Measurements from ENCODE around the gene FRMD8. TPM values are rescaled to one million over a fixed set of nuclear protein-coding genes. Genes with fewer than 3 reads are reported as not detected.

The FRMD8 gene
- total and polyA plus RNA-seq, 9 of the 15 experiments (the other 6 are each of a cell fraction or from before 2014, with no cell fraction given) = 4.5 to 54.5 (median 15.8) TPM

DNA sequence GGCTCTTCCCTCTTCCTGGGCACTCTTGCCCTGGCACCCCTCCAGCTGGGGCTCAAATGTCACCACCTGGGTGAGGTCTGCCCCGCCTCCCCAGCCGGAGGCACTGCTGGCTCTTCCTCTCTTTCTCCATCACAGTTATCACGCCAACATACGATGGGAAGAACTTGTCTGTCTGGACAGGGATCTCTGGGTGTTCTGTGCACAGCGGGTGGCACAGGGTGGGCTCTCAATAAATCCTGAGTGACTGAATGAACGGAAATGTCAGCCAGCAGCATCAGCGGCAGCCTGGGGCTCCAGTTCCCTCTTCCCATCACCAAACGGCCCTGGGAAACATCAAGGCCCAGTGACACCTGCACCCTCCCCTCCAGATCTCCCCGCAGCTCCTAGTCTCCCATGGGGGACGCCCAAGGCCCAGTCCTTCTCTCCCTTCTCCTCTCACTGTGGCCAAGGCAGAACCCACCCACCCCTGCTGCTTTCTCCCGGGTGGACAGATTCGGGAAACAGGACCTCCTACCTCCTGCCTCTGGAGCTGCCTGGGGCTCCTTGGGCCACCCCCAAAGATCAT is 3.6 kb upstream of the FRMD8 start (continued):
- TF ChIP-seq SNAPC5 (CRISPR knock-in tag; IDR thresholded peaks at IDR 0.05) = no peak
- no peak for TF ChIP-seq ZNF41 (CRISPR knock-in tag; conservative IDR thresholded peaks at IDR 0.05)
- no peak for TF ChIP-seq ZBTB33 (CRISPR knock-in tag; IDR thresholded peaks at IDR 0.05)
- peak; percentile 17 for TF ChIP-seq TAL1 (IDR thresholded peaks at IDR 0.05)
- TF ChIP-seq ELF4 (CRISPR knock-in tag; IDR thresholded peaks at IDR 0.05) = no peak
- peak; percentile 51 for TF ChIP-seq ARHGAP35 (IDR thresholded peaks at IDR 0.05; ENCODE audit: partially characterized antibody)

DNA sequence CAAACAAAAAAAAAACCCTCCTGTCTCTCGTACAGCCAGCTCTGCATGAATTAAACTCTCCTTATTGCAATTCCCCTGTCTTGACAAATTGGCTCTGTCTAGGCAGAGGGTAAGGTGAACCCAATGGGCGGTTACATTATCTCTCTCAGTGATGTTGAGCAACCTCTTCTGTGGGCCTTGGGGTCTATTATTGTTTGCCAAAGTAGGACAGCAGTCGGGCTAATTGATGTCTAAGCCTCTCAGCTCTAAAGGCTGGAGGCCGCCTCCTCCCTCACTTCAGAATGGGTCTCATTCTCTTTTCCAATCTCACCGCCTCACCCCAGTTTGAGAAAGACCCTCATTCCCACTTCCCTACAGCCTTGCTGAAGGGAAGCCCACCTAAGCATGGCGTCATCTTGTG is 2.7 kb upstream of the FRMD8 start:
- in situ Hi-C loops (cut with MboI) = no loop called here

More for the DNA sequence above, 2.7 kb upstream of the FRMD8 start:
- DNase-seq (ENCODE audit: extremely low read depth in 1 of 4, low spot score in 3 of 4) (no peak), FAIRE-seq (no peak), ATAC-seq (no peak)
- H3K4me3 ChIP-seq = no peak overlapping the region
- H3K4me1 ChIP-seq (replicated peaks in 1 of 2; ENCODE audit: control insufficient read depth in 2 of 2, insufficient read depth in 2 of 2, low read length in 2 of 2) = peaks cover 46 to 78% of the 10 kb centered on the region in 2 experiments
- no peaks in the 10 kb centered on the region for H3K27me3 ChIP-seq (ENCODE audit: control insufficient read depth in 2 of 2, insufficient read depth in 2 of 2, low read length in 2 of 2)
- no peak overlapping the region for H3K4me2 ChIP-seq (ENCODE audit: insufficient read depth, low read length)
- WGBS (ENCODE audit: insufficient coverage, low coverage, missing lambda C conversion rate) = 82% methylated on average over 5 of the region's 6 CpGs
- ChIA-PET CTCF (ENCODE audit: low intra/inter-chr PET ratio) (no interaction called here), POLR2A (interaction anchor here (0.5 to 16.2 kb wide), 5 partner anchors 13 to 119 kb away, joined by 3 to 253 read pairs (median 5); partner anchors contain the start of genes MALAT1 and NEAT1)
- peaks cover 12% of the 10 kb centered on the region; the same call in 2 of the 3 replicates for H3K36me3 ChIP-seq (ENCODE audit: control insufficient read depth, insufficient read depth, low read length)
- H3K79me2 ChIP-seq (ENCODE audit: control insufficient read depth, insufficient read depth, low read length) = peaks cover 22% of the 10 kb centered on the region
- no peak overlapping the region for H3K27ac ChIP-seq (ENCODE audit: extremely low read depth, low read depth, low read length)
- TF ChIP-seq CBX2 (IDR thresholded peaks at IDR 0.05; ENCODE audit: insufficient read depth, low read length, poor library complexity, severe bottlenecking) (no peak), CEBPB (tag; IDR thresholded peaks at IDR 0.05) (0 out of 2 replicates have a peak, but pooled peaks have one; percentile 19)
- H3K9me1 ChIP-seq (ENCODE audit: control insufficient read depth, insufficient read depth, low read length) = no peaks in the 10 kb centered on the region
- 0 out of 2 replicates have a peak, but pooled peaks cover 3% of the 10 kb centered on the region for H4K20me1 ChIP-seq (replicated peaks; ENCODE audit: control insufficient read depth, insufficient read depth, low read length)
- no peaks in the 10 kb centered on the region; the same call in 1 of the 2 replicates for H3K9me3 ChIP-seq (replicated peaks; ENCODE audit: control insufficient read depth, insufficient read depth, low read depth, low read length)
- intact Hi-C loops (cut with micrococcal nuclease) = loop anchor here (2.0 kb wide), 1 partner anchor 85 kb away; no protein-coding TSS in a partner anchor
- no TSS peak for BruUV-seq (replicated peaks)
- H2AFZ ChIP-seq (ENCODE audit: low read depth, low read length) = no peak overlapping the region
- peak overlapping the region in 1 of 2 experiments; percentile 68; a peak in 1 of 4 replicates for H3K9ac ChIP-seq (ENCODE audit: insufficient read depth in 1 of 2, low read depth in 2 of 2, low read length in 2 of 2)

Measured in K562 (cell line).